ENCODE measurements around the gene GHR. TPM values are rescaled to one million over a fixed set of nuclear protein-coding genes. Genes with fewer than 3 reads are reported as not detected.

The GHR gene
- total RNA-seq, 2 experiments from 2014 or later = not detected

DNA sequence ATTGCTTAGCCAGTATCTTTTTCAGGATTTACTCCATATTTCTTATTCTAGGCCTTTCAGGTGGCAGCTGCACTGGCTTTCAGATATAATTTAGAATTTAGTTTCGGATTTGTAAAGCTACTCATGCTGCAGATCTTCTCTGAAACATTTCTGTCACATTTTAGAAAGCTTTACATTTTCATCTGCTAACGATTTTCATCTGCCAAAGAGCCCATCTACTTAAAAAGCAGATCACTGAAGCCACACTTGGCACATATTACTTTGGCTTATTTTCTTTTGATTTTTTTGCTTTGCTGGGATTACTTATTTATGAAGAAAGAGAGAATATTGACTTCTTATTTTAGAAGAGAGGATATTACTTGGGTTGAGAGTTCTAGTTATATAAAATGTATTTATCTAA lies 98.2 kb downstream of the GHR start:
- CTCF ChIA-PET = interaction anchor here (1.3 kb wide), 1 partner anchor 10 kb away, joined by 4 read pairs; no protein-coding TSS in a partner anchor
- Mint-ChIP-seq H3K4me3 (no peak overlapping the region), H3K9me3 (no peaks in the 10 kb centered on the region), H3K27me3 (ENCODE audit: low read depth) (peaks cover 5% of the 10 kb centered on the region), H3K27ac (no peak overlapping the region), H3K36me3 (ENCODE audit: low read depth) (no peaks in the 10 kb centered on the region), H3K4me1 (ENCODE audit: low read depth) (no peaks in the 10 kb centered on the region)
- no peak for DNase-seq
- intact Hi-C loops (cut with micrococcal nuclease) = no loop called here

DNA sequence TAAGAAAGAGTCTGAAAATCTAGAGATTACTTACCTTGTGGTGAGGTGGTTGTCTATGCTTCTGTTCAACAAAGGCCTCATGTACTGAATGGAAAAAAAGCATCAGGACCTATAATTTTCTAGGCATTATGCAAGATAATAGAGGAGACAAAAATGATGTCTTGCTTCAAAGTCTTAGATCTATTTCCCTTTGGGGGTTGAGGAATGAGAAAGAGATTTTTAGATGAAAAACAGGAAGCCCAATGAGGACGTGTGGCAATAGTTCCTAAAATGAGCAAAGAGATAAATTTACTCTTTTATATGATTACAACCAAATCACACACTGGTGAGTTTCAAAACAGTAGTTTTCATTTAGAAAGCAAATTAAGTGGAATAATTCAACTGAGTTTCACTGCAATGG lies 99.5 kb downstream of the GHR start:
- intact Hi-C loops (cut with micrococcal nuclease) = no loop called here
- CTCF ChIA-PET = no interaction called here
- no peaks in the 10 kb centered on the region for H3K9me3 Mint-ChIP-seq
- H3K4me3 Mint-ChIP-seq = no peak overlapping the region
- peaks cover 5% of the 10 kb centered on the region for H3K27me3 Mint-ChIP-seq (ENCODE audit: low read depth)
- H3K27ac Mint-ChIP-seq = no peak overlapping the region
- H3K4me1 Mint-ChIP-seq (ENCODE audit: low read depth) = no peaks in the 10 kb centered on the region
- no peaks in the 10 kb centered on the region for H3K36me3 Mint-ChIP-seq (ENCODE audit: low read depth)
- DNase-seq = no peak

DNA sequence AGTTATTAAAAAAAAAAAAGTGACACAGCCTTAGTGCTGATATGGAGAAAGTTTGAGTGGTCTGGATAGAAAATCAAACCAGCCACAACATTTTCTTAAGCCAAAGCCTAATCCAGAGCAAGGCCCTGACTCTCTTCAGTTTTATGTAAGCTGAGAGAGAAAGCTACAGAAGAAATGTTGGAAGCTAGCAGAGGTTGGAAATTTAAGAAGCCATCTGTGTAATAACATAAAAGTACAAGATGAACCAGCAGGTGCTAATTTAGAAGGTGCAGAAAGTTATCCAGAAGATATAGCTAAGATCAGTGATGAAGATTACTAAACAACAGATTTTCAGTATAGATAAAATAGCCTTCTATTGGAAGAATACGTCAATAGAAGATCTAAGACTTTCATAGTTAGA lies 102.9 kb downstream of the GHR start:
- intact Hi-C loops (cut with micrococcal nuclease) = no loop called here
- H3K27ac Mint-ChIP-seq = no peak overlapping the region
- peaks cover 5% of the 10 kb centered on the region for H3K27me3 Mint-ChIP-seq (ENCODE audit: low read depth)
- H3K4me3 Mint-ChIP-seq = no peak overlapping the region
- no peaks in the 10 kb centered on the region for H3K9me3 Mint-ChIP-seq
- no peak for DNase-seq
- CTCF ChIA-PET = no interaction called here
- no peaks in the 10 kb centered on the region for H3K36me3 Mint-ChIP-seq (ENCODE audit: low read depth)
- H3K4me1 Mint-ChIP-seq (ENCODE audit: low read depth) = no peaks in the 10 kb centered on the region

DNA sequence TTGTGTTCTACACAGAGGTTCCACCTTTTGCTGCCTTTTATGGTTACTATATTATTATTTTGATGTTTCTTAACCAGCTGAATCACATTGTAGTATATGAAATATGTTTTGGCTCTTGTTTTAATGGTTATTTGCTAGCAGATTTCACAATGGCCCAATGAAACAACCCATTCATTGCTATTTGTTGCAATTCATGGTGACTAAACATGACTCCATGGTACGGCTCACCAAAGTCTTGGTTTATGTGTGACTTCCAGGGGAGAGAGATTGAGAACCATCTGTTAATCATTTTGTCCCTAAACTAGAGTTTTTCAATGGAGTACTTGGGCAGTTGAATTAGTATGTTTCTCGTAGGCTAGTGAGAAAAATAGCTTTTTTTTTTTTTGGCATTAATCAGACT lies 108.4 kb downstream of the GHR start:
- no peaks in the 10 kb centered on the region for H3K9me3 Mint-ChIP-seq
- CTCF ChIA-PET = no interaction called here
- H3K27me3 Mint-ChIP-seq (ENCODE audit: low read depth) = no peaks in the 10 kb centered on the region
- intact Hi-C loops (cut with micrococcal nuclease) = no loop called here
- no peak overlapping the region for H3K4me3 Mint-ChIP-seq
- no peaks in the 10 kb centered on the region for H3K4me1 Mint-ChIP-seq (ENCODE audit: low read depth)
- DNase-seq = no peak
- H3K27ac Mint-ChIP-seq = no peak overlapping the region
- no peaks in the 10 kb centered on the region for H3K36me3 Mint-ChIP-seq (ENCODE audit: low read depth)

DNA sequence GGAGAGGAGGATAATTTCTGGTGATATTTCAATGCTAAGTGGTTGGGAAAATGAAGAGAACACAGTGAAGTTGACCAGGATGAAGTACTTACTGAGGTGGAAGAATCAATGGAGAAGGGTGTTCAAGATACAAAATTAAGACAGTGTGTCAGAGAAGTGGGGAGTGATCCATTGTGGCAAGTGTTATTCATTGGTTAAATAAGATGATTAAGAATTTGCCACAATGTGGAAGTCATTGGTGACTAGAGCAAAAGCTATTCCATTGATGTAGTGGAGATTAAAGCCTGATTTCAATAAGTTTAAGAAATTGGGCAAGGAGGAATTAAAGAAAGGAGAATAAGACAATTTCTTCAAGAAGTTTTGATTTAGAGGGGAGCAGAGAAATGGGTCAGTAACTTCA lies 118.9 kb downstream of the GHR start:
- peaks cover 1% of the 10 kb centered on the region for H3K36me3 Mint-ChIP-seq (ENCODE audit: low read depth)
- intact Hi-C loops (cut with micrococcal nuclease) = no loop called here

DNA sequence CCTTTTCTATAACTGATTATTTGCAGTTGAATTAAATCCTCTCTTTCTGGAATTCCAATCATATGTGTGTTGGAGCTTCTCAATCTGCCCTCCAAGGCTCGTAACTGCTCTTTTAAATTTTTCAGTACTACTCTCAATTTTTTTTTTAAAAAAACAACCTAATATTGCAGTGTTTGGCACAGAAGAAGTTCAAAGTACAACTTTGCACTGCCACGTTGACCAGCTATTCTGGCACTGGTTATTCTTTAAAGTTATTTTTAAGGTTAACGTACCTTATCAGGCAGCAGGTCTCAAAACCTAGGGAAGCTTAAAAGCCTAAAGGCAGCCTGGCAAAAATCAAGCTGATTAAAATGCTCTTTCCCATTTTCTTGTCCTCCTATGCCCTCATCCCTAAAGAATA lies 120.5 kb downstream of the GHR start:
- Mint-ChIP-seq H3K27ac (no peak overlapping the region), H3K36me3 (ENCODE audit: low read depth) (peaks cover 1% of the 10 kb centered on the region), H3K4me1 (ENCODE audit: low read depth) (no peaks in the 10 kb centered on the region), H3K27me3 (ENCODE audit: low read depth) (peaks cover 11% of the 10 kb centered on the region), H3K4me3 (no peak overlapping the region), H3K9me3 (peaks cover 7% of the 10 kb centered on the region)
- intact Hi-C loops (cut with micrococcal nuclease) = no loop called here
- CTCF ChIA-PET = no interaction called here
- DNase-seq = no peak

More for the DNA sequence above, 118.9 kb downstream of the GHR start:
- H3K27ac Mint-ChIP-seq = no peak overlapping the region
- no peak for DNase-seq
- no peaks in the 10 kb centered on the region for H3K4me1 Mint-ChIP-seq (ENCODE audit: low read depth)
- peaks cover 11% of the 10 kb centered on the region for H3K27me3 Mint-ChIP-seq (ENCODE audit: low read depth)
- H3K4me3 Mint-ChIP-seq = no peak overlapping the region
- CTCF ChIA-PET = no interaction called here
- H3K9me3 Mint-ChIP-seq = peaks cover 7% of the 10 kb centered on the region

DNA sequence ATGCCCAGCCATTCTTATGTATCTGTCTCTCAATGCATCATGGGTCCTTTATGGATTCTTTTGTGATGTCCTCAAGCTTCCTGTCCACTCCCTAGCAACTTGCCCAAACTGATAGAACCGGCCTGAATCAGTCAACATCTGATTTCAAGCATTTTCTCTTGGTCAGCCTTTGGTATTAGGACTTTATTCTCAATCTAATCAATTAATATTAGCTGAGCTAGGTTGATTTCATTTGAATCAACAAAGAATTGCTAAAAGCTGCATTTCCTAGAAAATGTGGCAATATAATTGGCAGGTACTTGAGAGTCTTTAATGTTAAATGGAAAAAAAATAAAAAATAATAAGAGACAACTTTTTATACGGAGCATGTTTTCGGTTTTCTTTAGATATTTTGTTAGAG lies 121.8 kb downstream of the GHR start:
- CTCF ChIA-PET = interaction anchor here (0.7 kb wide), 1 partner anchor 30 kb away, joined by 3 read pairs; no protein-coding TSS in a partner anchor

DNA sequence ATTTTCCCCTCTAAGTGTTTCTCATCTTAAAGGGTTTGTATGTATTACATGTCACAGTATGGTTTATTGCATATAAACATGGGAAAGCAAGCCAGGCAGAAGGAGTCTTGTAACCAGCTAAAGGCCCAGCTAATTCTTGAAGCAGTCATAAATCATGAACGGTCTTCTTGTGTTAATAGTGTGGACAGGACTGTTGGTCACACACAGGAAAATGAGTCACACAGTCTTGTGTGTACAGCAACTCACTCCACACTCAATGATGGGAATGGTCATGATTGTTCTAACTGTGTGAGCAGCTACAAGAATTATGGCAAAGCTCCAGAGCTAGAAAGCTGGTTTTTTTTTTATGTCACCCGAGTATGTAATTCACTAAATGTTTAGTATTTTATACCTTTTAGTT lies 123.9 kb downstream of the GHR start:
- H3K27ac Mint-ChIP-seq = no peak overlapping the region
- peaks cover 7% of the 10 kb centered on the region for H3K27me3 Mint-ChIP-seq (ENCODE audit: low read depth)
- no peaks in the 10 kb centered on the region for H3K4me1 Mint-ChIP-seq (ENCODE audit: low read depth)
- no peaks in the 10 kb centered on the region for H3K9me3 Mint-ChIP-seq
- DNase-seq = no peak
- H3K4me3 Mint-ChIP-seq = no peak overlapping the region
- H3K36me3 Mint-ChIP-seq (ENCODE audit: low read depth) = no peaks in the 10 kb centered on the region
- intact Hi-C loops (cut with micrococcal nuclease) = no loop called here
- CTCF ChIA-PET = interaction anchor here (0.6 kb wide), 1 partner anchor 196 kb away, joined by 4 read pairs; no protein-coding TSS in a partner anchor

More for the DNA sequence above, 121.8 kb downstream of the GHR start:
- Mint-ChIP-seq H3K4me1 (ENCODE audit: low read depth) (no peaks in the 10 kb centered on the region), H3K27me3 (ENCODE audit: low read depth) (peaks cover 9% of the 10 kb centered on the region), H3K9me3 (peaks cover 6% of the 10 kb centered on the region), H3K4me3 (no peak overlapping the region), H3K27ac (no peak overlapping the region), H3K36me3 (ENCODE audit: low read depth) (peaks cover 1% of the 10 kb centered on the region)
- no peak for DNase-seq
- intact Hi-C loops (cut with micrococcal nuclease) = no loop called here

DNA sequence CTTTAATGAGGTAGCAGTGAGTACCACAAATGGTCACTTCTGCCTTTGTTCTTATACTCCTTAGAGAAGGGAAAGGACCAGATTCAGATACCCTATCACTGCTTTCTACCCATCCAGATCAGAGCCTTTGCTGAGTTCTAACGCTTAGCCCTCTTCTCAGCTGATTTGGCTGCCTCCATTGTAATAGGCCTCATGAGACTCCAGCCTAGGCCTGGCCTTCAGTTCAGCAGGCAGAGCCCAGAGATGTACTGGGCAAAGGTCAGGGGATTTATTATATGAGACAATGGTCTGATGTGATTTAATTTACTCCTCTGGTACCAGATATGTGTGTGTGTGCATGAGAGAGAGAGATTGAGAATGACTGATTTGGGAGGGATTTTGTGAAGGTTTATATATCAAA lies 124.7 kb downstream of the GHR start:
- intact Hi-C loops (cut with micrococcal nuclease) = no loop called here
- no peaks in the 10 kb centered on the region for H3K9me3 Mint-ChIP-seq
- no peak overlapping the region for H3K4me3 Mint-ChIP-seq
- no peaks in the 10 kb centered on the region for H3K36me3 Mint-ChIP-seq (ENCODE audit: low read depth)
- no peak for DNase-seq
- peaks cover 7% of the 10 kb centered on the region for H3K27me3 Mint-ChIP-seq (ENCODE audit: low read depth)
- no peak overlapping the region for H3K27ac Mint-ChIP-seq
- CTCF ChIA-PET = no interaction called here
- no peaks in the 10 kb centered on the region for H3K4me1 Mint-ChIP-seq (ENCODE audit: low read depth)

DNA sequence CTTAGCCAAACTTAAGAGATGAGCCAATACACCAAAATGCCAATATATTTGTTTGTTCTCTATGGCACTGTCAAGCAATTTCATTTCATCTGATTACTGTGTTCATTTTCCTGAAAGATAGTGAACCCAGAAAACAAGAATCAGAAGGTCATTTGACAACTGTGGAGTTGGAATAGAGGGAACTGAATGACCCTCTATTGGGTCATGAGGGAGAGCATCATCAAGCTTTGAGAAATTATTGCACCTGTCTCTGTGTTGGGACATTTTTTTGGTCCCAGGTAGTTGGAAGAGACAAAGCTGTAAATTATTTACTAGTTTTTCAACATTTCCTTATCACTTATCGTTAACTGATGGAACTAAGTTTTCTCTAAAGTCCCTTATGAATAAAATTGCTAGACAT lies 129.4 kb downstream of the GHR start:
- CTCF ChIA-PET = interaction anchor here (0.5 kb wide), 1 partner anchor 12 kb away, joined by 4 read pairs; no protein-coding TSS in a partner anchor
- intact Hi-C loops (cut with micrococcal nuclease) = no loop called here
- Mint-ChIP-seq H3K27ac (no peak overlapping the region), H3K36me3 (ENCODE audit: low read depth) (no peaks in the 10 kb centered on the region), H3K4me3 (no peak overlapping the region), H3K9me3 (no peaks in the 10 kb centered on the region), H3K27me3 (ENCODE audit: low read depth) (no peaks in the 10 kb centered on the region), H3K4me1 (ENCODE audit: low read depth) (no peaks in the 10 kb centered on the region)
- DNase-seq = no peak

DNA sequence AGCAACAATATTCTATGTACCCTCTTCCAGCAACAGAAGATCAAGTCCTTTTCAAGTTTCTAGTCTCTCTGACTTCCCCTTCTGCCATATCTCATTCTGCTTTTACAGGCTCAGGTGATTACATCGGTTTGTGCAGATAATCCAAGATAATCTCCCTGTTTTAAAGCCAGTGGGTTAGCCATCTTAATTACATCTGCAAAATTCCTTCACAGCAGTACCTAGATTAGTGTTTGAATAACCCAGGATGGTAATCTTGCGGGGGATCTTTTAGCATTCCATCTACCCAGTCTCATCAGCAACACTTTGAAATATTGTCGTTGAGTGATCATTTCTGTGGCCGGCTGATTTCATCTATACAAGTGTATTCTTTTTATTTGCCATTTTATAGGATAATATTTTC lies 130.2 kb downstream of the GHR start:
- CTCF ChIA-PET = no interaction called here
- no peaks in the 10 kb centered on the region for H3K27me3 Mint-ChIP-seq (ENCODE audit: low read depth)
- no peaks in the 10 kb centered on the region for H3K4me1 Mint-ChIP-seq (ENCODE audit: low read depth)
- no peaks in the 10 kb centered on the region for H3K36me3 Mint-ChIP-seq (ENCODE audit: low read depth)
- no peak for DNase-seq
- H3K27ac Mint-ChIP-seq = no peak overlapping the region
- H3K9me3 Mint-ChIP-seq = no peaks in the 10 kb centered on the region
- no peak overlapping the region for H3K4me3 Mint-ChIP-seq
- intact Hi-C loops (cut with micrococcal nuclease) = no loop called here

DNA sequence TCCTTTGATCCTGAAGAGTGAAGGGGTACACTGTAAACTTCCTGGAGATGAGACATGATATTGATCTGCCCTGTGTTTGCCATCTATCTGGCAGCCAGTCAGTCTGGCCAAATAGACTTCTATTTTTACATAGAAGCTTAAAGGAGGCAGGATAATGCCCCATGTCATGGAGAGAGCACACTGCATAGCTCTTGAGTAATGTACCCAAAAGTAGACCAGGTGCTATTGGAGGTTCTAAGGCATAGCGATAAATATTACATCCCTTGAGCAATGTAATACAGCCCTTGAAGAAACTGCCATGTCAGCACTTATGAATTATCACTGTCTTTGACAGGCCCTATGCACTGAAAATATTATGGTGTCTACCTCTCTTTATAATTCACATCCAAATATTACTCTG lies 131.8 kb downstream of the GHR start:
- intact Hi-C loops (cut with micrococcal nuclease) = no loop called here
- CTCF ChIA-PET = interaction anchor here (0.7 to 1.3 kb wide), 2 partner anchors 9 to 37 kb away, joined by 3 read pairs; no protein-coding TSS in a partner anchor
- H3K27me3 Mint-ChIP-seq (ENCODE audit: low read depth) = peaks cover 4% of the 10 kb centered on the region
- no peak overlapping the region for H3K27ac Mint-ChIP-seq
- DNase-seq = no peak
- H3K4me1 Mint-ChIP-seq (ENCODE audit: low read depth) = no peaks in the 10 kb centered on the region
- H3K36me3 Mint-ChIP-seq (ENCODE audit: low read depth) = no peaks in the 10 kb centered on the region
- H3K9me3 Mint-ChIP-seq = no peaks in the 10 kb centered on the region
- no peak overlapping the region for H3K4me3 Mint-ChIP-seq

DNA sequence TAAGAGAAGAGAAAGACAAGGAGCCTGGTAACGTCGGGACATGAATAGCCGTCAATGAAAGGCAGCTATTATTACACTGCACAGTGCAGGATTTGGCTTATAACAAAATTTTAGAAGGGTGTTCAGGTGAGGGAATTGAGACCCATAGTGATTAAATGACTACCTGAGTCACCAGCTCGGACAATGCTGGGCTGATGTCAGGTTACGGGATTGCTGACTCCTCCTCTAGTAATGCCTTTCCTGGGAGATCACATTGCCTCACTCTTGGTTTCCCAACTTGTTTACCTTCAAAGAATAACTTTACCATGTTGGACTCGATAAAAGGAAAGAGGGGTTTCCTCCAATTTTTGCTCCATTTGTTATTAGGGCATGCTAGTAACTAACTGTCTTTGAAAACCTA lies 132.6 kb downstream of the GHR start:
- no peak for DNase-seq
- H3K9me3 Mint-ChIP-seq = no peaks in the 10 kb centered on the region
- no peaks in the 10 kb centered on the region for H3K4me1 Mint-ChIP-seq (ENCODE audit: low read depth)
- H3K27me3 Mint-ChIP-seq (ENCODE audit: low read depth) = peaks cover 6% of the 10 kb centered on the region
- H3K27ac Mint-ChIP-seq = no peak overlapping the region
- CTCF ChIA-PET = interaction anchor here (0.7 kb wide), 1 partner anchor 37 kb away, joined by 3 read pairs; no protein-coding TSS in a partner anchor
- intact Hi-C loops (cut with micrococcal nuclease) = no loop called here
- H3K36me3 Mint-ChIP-seq (ENCODE audit: low read depth) = no peaks in the 10 kb centered on the region
- no peak overlapping the region for H3K4me3 Mint-ChIP-seq

DNA sequence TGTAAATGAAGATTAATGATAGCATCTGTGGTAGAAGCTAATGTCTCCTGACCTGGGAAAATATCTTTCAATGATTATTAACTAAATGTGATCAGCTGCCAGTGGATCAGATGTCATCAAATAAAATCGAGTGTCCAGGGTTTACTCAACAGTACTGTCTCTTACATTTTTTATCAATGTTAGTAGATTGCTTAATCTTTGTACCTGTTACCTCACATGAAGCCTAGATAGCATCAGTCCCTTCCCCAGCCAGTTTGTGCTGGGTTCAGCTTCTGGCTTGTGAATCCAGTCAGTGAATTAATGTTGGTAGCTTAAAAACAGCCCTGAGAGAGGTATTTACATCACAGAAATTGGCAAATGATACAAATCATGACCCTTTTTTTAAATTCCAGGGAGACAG lies 134.4 kb downstream of the GHR start:
- Mint-ChIP-seq H3K36me3 (ENCODE audit: low read depth) (no peaks in the 10 kb centered on the region), H3K9me3 (no peaks in the 10 kb centered on the region), H3K4me1 (ENCODE audit: low read depth) (no peaks in the 10 kb centered on the region), H3K4me3 (no peak overlapping the region), H3K27me3 (ENCODE audit: low read depth) (peaks cover 6% of the 10 kb centered on the region), H3K27ac (no peak overlapping the region)
- DNase-seq = no peak
- intact Hi-C loops (cut with micrococcal nuclease) = no loop called here
- CTCF ChIA-PET = no interaction called here

Data from activated naive CD4-positive, alpha-beta T cell treated with anti-CD3 and anti-CD28 coated beads for 36 hours (primary cell).